ENCODE results near the gene OPCML.
A peak's percentile ranks its signal among the peaks of the same experiment; 100 is the strongest.

Gene OPCML

GRCh38 chr11:132605825-132606570 lies 926.3 kb downstream of the OPCML start:
- no peak for DNase-seq (ENCODE audit: low read depth)

- peak; percentile 25 for DNase-seq (ENCODE audit: low read depth)
Observed at GRCh38 chr11:132604431-132604830, 927.9 kb downstream of the OPCML start.

GRCh38 chr11:132601875-132602274 lies 930.4 kb downstream of the OPCML start:
- no peak for DNase-seq (ENCODE audit: low read depth)

GRCh38 chr11:132595711-132596134 lies 936.6 kb downstream of the OPCML start:
- DNase-seq (ENCODE audit: low read depth): no peak

GRCh38 chr11:132595246-132595645 lies 937.1 kb downstream of the OPCML start:
- no peak for DNase-seq (ENCODE audit: low read depth)

GRCh38 chr11:132590986-132591385 lies 941.3 kb downstream of the OPCML start:
- DNase-seq (ENCODE audit: low read depth): no peak

GRCh38 chr11:132590554-132590953 lies 941.7 kb downstream of the OPCML start:
- no peak for DNase-seq (ENCODE audit: low read depth)

GRCh38 chr11:132589791-132590190 lies 942.5 kb downstream of the OPCML start:
- DNase-seq (ENCODE audit: low read depth): no peak

GRCh38 chr11:132588366-132588765 lies 943.9 kb downstream of the OPCML start:
- no peak for DNase-seq (ENCODE audit: low read depth)

- DNase-seq (ENCODE audit: low read depth): no peak
Observed at GRCh38 chr11:132587716-132588115, 944.6 kb downstream of the OPCML start.

GRCh38 chr11:132586801-132587200 lies 945.5 kb downstream of the OPCML start:
- DNase-seq (ENCODE audit: low read depth): peak; percentile 10

- no peak for DNase-seq (ENCODE audit: low read depth)
Observed at GRCh38 chr11:132579634-132580327, 952.5 kb downstream of the OPCML start.

- DNase-seq (ENCODE audit: low read depth): no peak
Observed at GRCh38 chr11:132579136-132579535, 953.2 kb downstream of the OPCML start.

- no peak for DNase-seq (ENCODE audit: low read depth)
Observed at GRCh38 chr11:132578580-132578979, 953.7 kb downstream of the OPCML start.

GRCh38 chr11:132576706-132577105 lies 955.6 kb downstream of the OPCML start:
- DNase-seq (ENCODE audit: low read depth): peak; percentile 82

- no peak for DNase-seq (ENCODE audit: low read depth)
Observed at GRCh38 chr11:132564091-132564885, 968.0 kb downstream of the OPCML start.

- no peak for DNase-seq (ENCODE audit: low read depth)
Observed at GRCh38 chr11:132563050-132563449, 969.3 kb downstream of the OPCML start.

- DNase-seq (ENCODE audit: low read depth): no peak
Observed at GRCh38 chr11:132561937-132562336, 970.4 kb downstream of the OPCML start.

GRCh38 chr11:132559331-132560036 lies 972.8 kb downstream of the OPCML start:
- DNase-seq (ENCODE audit: low read depth): no peak

GRCh38 chr11:132556316-132556715 lies 976.0 kb downstream of the OPCML start:
- no peak for DNase-seq (ENCODE audit: low read depth)

- no peak for DNase-seq (ENCODE audit: low read depth)
Observed at GRCh38 chr11:132555617-132556016, 976.7 kb downstream of the OPCML start.

GRCh38 chr11:132551016-132551415 lies 981.3 kb downstream of the OPCML start:
- DNase-seq (ENCODE audit: low read depth): no peak

Data from iris pigment epithelial cell (primary cell).